ENCODE results near the gene CATSPER1.
"Not testable (repeated sequence)": the region's sequence is repeated elsewhere in the genome, so short reads cannot be mapped to it uniquely, and the experiment has no call there.

CATSPER1 gene

GRCh38 chr11:66020212-66020611, 6.1 kb downstream of the CATSPER1 start:
- TF ChIP-seq GATA1 (IDR thresholded peaks at IDR 0.05; ENCODE audit: low read depth, low read length) (no peak), POLR2A (IDR thresholded peaks at IDR 0.05; ENCODE audit: low read length) (no peak)
- DNase-seq = no peak

- TF ChIP-seq GATA1 (IDR thresholded peaks at IDR 0.05; ENCODE audit: low read depth, low read length) (no peak), POLR2A (IDR thresholded peaks at IDR 0.05; ENCODE audit: low read length) (no peak)
- DNase-seq = peak; percentile 32 to 34
Observed at GRCh38 chr11:66017321-66017720, 9.0 kb downstream of the CATSPER1 start.

- DNase-seq = no peak
- TF ChIP-seq GATA1 (IDR thresholded peaks at IDR 0.05; ENCODE audit: low read depth, low read length) (no peak), POLR2A (IDR thresholded peaks at IDR 0.05; ENCODE audit: low read length) (no peak)
Observed at GRCh38 chr11:66016793-66017177, 9.5 kb downstream of the CATSPER1 start.

- TF ChIP-seq GATA1 (IDR thresholded peaks at IDR 0.05; ENCODE audit: low read depth, low read length) (no peak), POLR2A (IDR thresholded peaks at IDR 0.05; ENCODE audit: low read length) (no peak)
- DNase-seq = no peak
Observed at GRCh38 chr11:66015936-66016792, 10.1 kb downstream of the CATSPER1 start.

GRCh38 chr11:66015454-66015881, 10.8 kb downstream of the CATSPER1 start:
- TF ChIP-seq GATA1 (IDR thresholded peaks at IDR 0.05; ENCODE audit: low read depth, low read length) (no peak), POLR2A (IDR thresholded peaks at IDR 0.05; ENCODE audit: low read length) (no peak)
- no peak for DNase-seq

GRCh38 chr11:66014804-66015453, 11.3 kb downstream of the CATSPER1 start:
- no peak for TF ChIP-seq POLR2A (IDR thresholded peaks at IDR 0.05; ENCODE audit: low read length)
- TF ChIP-seq GATA1 (IDR thresholded peaks at IDR 0.05; ENCODE audit: low read depth, low read length) = no peak

GRCh38 chr11:66013762-66014100, 12.5 kb downstream of the CATSPER1 start:
- DNase-seq = peak in 1 of 2 experiments; percentile 56

More at GRCh38 chr11:66014804-66015453, 11.3 kb downstream of the CATSPER1 start:
- no peak for DNase-seq

GRCh38 chr11:66012946-66013761, 13.1 kb downstream of the CATSPER1 start:
- peak; percentile 50 to 56 for DNase-seq
- TF ChIP-seq GATA1 (IDR thresholded peaks at IDR 0.05; ENCODE audit: low read depth, low read length) (no peak), POLR2A (IDR thresholded peaks at IDR 0.05; ENCODE audit: low read length) (no peak)

More at GRCh38 chr11:66013762-66014100, 12.5 kb downstream of the CATSPER1 start:
- TF ChIP-seq GATA1 (IDR thresholded peaks at IDR 0.05; ENCODE audit: low read depth, low read length) (no peak), POLR2A (IDR thresholded peaks at IDR 0.05; ENCODE audit: low read length) (no peak)

- no peak for DNase-seq
- no peak for TF ChIP-seq POLR2A (IDR thresholded peaks at IDR 0.05; ENCODE audit: low read length)
- no peak for TF ChIP-seq GATA1 (IDR thresholded peaks at IDR 0.05; ENCODE audit: low read depth, low read length)
Observed at GRCh38 chr11:66012371-66012945, 13.8 kb downstream of the CATSPER1 start.

GRCh38 chr11:66011785-66012303, 14.4 kb downstream of the CATSPER1 start, which contains the start of gene CST6:
CST6 (plus strand) TSS chr11:66012008; CDS start chr11:66012045, 37 bp downstream.
- TF ChIP-seq POLR2A (IDR thresholded peaks at IDR 0.05; ENCODE audit: low read length) = no peak
- no peak for TF ChIP-seq GATA1 (IDR thresholded peaks at IDR 0.05; ENCODE audit: low read depth, low read length)
- no peak for DNase-seq

GRCh38 chr11:66011239-66011784, 15.0 kb downstream of the CATSPER1 start:
- DNase-seq = no peak
- TF ChIP-seq POLR2A (IDR thresholded peaks at IDR 0.05; ENCODE audit: low read length) (no peak), GATA1 (IDR thresholded peaks at IDR 0.05; ENCODE audit: low read depth, low read length) (no peak)

GRCh38 chr11:66010036-66010435, 16.2 kb downstream of the CATSPER1 start:
- not testable (repeated sequence) for DNase-seq

GRCh38 chr11:66008468-66009101, 17.7 kb downstream of the CATSPER1 start:
- no peak for DNase-seq
- TF ChIP-seq POLR2A (IDR thresholded peaks at IDR 0.05; ENCODE audit: low read length) = no peak
- TF ChIP-seq GATA1 (IDR thresholded peaks at IDR 0.05; ENCODE audit: low read depth, low read length) = no peak

Data from erythroblast (primary cell).